Aortic smooth muscle cell (primary cell): ENCODE measurements around the gene TRIM21. TPM values are rescaled to one million over a fixed set of nuclear protein-coding genes. Genes with fewer than 3 reads are reported as not detected.

Source experiments
- total RNA-seq: library from RNA; depleted of rRNA; stranded (reverse); fragments of >200 nt; gene quantifications from 2 replicates; pipeline ENCODE4 v1.2.3, GENCODE V29; 2014

The TRIM21 gene
- 17.7 and 18.8 TPM in 2 replicates for total RNA-seq

GRCh38 chr11:4393209-4393857, at the start of gene TRIM21:
TSS of gene TRIM21 (minus strand) at chr11:4393702. CDS start at chr11:4390409, 3,293 bp downstream.

GRCh38 chr11:4368286-4368685, 25.2 kb downstream of the TRIM21 start, which contains the start of gene OR52B4:
TSS of gene OR52B4 (minus strand) at chr11:4368386. CDS start at chr11:4368295, 91 bp downstream.

Other genes with a start within 250 kb of the TRIM21 start
- not detected in 2 replicates for gene OR52B4, start 25.3 kb downstream of the TRIM21 start, total RNA-seq
- gene OR52K2, start 55.6 kb upstream of the TRIM21 start, total RNA-seq, result not detected in 2 replicates
- not detected in 2 replicates for gene OR52K1, start 88.9 kb upstream of the TRIM21 start, total RNA-seq
- not detected in 2 replicates for gene OR52M1, start 151.5 kb upstream of the TRIM21 start, total RNA-seq
- gene OR52I2, start 188.0 kb upstream of the TRIM21 start, total RNA-seq, result not detected in 2 replicates
- gene OR52I1, start 200.3 kb upstream of the TRIM21 start, total RNA-seq, result not detected in 2 replicates
- 7.8 and 8.7 TPM in 2 replicates for gene TRIM68, start 214.5 kb upstream of the TRIM21 start, total RNA-seq
- not detected in 2 replicates for gene OR51D1, start 243.8 kb upstream of the TRIM21 start, total RNA-seq